Stimulated activated naive CD8-positive, alpha-beta T cell treated with anti-CD3 and anti-CD28 coated beads, Interleukin-15, Interleukin-2, amounts not matched to agents 100 ng/mL and 50 ng/mL, for 24 hours (primary cell): Measurements from ENCODE around the gene C9.
"Not testable (repeated sequence)": the region's sequence is repeated elsewhere in the genome, so short reads cannot be mapped to it uniquely, and the experiment has no call there.

ENCODE experiments used
- H3K27ac Mint-ChIP-seq: one replicate; pipeline ENCODE4 v1.8.0; 2021; ENCODE audit warnings: mild to moderate bottlenecking, mixed read lengths
- H3K27me3 Mint-ChIP-seq: one replicate; pipeline ENCODE4 v1.8.0; 2021; ENCODE audit warnings: mixed read lengths
- H3K36me3 Mint-ChIP-seq: one replicate; pipeline ENCODE4 v1.8.0; 2021; ENCODE audit warnings: low read depth, mixed read lengths
- H3K4me1 Mint-ChIP-seq: one replicate; pipeline ENCODE4 v1.8.0; 2021; ENCODE audit warnings: low read depth, mixed read lengths
- H3K4me3 Mint-ChIP-seq: one replicate; pipeline ENCODE4 v1.8.0; 2021; ENCODE audit warnings: mild to moderate bottlenecking, mixed read lengths
- H3K9me3 Mint-ChIP-seq: one replicate; pipeline ENCODE4 v1.8.0; 2021; ENCODE audit warnings: mixed read lengths

C9 gene

GRCh38 chr5:39360471-39361111 is 3.7 kb downstream of the C9 start:
- H3K9me3 Mint-ChIP-seq = no peaks in the 10 kb centered on the region
- no peak overlapping the region for H3K4me3 Mint-ChIP-seq
- H3K27ac Mint-ChIP-seq = no peak overlapping the region
- H3K4me1 Mint-ChIP-seq = no peaks in the 10 kb centered on the region
- no peaks in the 10 kb centered on the region for H3K36me3 Mint-ChIP-seq
- no peaks in the 10 kb centered on the region for H3K27me3 Mint-ChIP-seq

DNA sequence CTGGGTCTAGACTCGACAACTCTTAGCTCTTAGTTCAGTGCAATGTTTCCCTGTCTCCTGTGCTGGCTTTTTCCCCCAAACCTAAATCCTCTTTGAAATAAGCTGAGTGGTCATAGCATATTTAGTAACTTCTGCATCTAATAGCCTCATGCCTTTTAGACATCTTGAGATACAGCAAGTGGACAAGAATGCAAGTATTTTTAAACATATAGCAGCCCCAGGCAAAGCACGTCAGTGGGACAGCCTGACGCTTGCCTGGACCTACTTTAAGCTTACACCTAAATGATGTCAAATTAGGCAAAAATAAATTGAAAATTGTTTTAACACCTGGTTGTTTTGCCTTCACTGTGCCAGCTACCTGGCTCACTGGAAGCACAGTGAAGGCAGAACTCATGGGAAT is 8.0 kb downstream of the C9 start:
- peaks cover 14% of the 10 kb centered on the region for H3K9me3 Mint-ChIP-seq
- peaks cover 6% of the 10 kb centered on the region for H3K36me3 Mint-ChIP-seq
- H3K27ac Mint-ChIP-seq = no peak overlapping the region
- H3K4me1 Mint-ChIP-seq = peaks cover 5% of the 10 kb centered on the region
- peaks cover 6% of the 10 kb centered on the region for H3K27me3 Mint-ChIP-seq
- H3K4me3 Mint-ChIP-seq = no peak overlapping the region

DNA sequence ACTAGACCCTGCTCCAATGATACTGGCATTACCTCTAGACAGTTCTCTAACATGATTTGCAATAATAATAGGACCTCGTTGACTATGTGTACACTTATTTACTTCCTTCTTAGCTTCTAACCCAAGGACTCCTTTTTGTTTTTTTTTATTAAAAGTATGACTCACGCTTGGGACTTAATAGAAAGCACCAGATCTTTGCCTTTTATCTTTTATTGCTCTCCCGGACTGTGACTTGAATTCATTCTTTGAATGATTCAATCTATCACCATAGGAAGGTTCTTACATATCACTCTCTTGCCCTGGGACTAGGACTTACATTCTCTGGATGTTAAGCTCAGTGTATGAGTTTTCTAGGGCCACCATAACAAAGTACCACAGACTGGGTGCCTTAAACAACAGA is 9.0 kb downstream of the C9 start:
- Mint-ChIP-seq H3K27ac (no peak overlapping the region), H3K4me1 (peaks cover 5% of the 10 kb centered on the region), H3K27me3 (peaks cover 6% of the 10 kb centered on the region), H3K9me3 (peaks cover 14% of the 10 kb centered on the region), H3K4me3 (no peak overlapping the region), H3K36me3 (peaks cover 6% of the 10 kb centered on the region)

GRCh38 chr5:39353717-39354399 is 10.4 kb downstream of the C9 start:
- H3K9me3 Mint-ChIP-seq = peaks cover 23% of the 10 kb centered on the region

GRCh38 chr5:39352951-39353350 is 11.3 kb downstream of the C9 start:
- Mint-ChIP-seq H3K4me3 (no peak overlapping the region), H3K4me1 (peaks cover 5% of the 10 kb centered on the region), H3K27ac (no peak overlapping the region), H3K36me3 (peaks cover 6% of the 10 kb centered on the region), H3K9me3 (peaks cover 23% of the 10 kb centered on the region), H3K27me3 (peaks cover 6% of the 10 kb centered on the region)

More at GRCh38 chr5:39353717-39354399, 10.4 kb downstream of the C9 start:
- H3K4me1 Mint-ChIP-seq = peaks cover 5% of the 10 kb centered on the region
- H3K4me3 Mint-ChIP-seq = no peak overlapping the region
- no peak overlapping the region for H3K27ac Mint-ChIP-seq
- H3K36me3 Mint-ChIP-seq = peaks cover 6% of the 10 kb centered on the region
- H3K27me3 Mint-ChIP-seq = peaks cover 6% of the 10 kb centered on the region

- Mint-ChIP-seq H3K27me3 (peaks cover 9% of the 10 kb centered on the region), H3K4me3 (no peak overlapping the region), H3K36me3 (peaks cover 6% of the 10 kb centered on the region), H3K4me1 (peaks cover 5% of the 10 kb centered on the region), H3K9me3 (peaks cover 23% of the 10 kb centered on the region), H3K27ac (no peak overlapping the region)
Measured at GRCh38 chr5:39352170-39352569, 12.1 kb downstream of the C9 start.

DNA sequence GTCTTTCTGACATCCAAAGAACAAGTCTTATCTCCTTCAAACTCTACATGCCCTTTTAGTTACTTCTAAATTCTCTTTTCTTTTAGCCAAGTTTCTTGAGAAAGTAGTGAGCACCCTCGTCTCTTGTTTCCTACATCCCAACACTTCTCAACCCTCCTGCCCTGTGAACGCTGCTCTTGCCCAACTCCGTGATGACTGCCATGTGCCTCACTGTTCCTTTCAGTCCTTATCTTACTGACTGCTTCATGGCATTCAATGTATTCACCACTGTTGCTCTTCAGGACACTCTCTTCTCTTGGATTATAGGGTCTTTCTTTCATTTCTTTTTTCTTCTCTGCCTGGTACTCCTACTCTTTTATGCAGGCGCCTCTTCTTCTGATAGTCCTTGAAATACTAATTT is 14.8 kb downstream of the C9 start:
- Mint-ChIP-seq H3K4me1 (peaks cover 5% of the 10 kb centered on the region), H3K27me3 (peaks cover 24% of the 10 kb centered on the region), H3K36me3 (peaks cover 6% of the 10 kb centered on the region), H3K4me3 (no peak overlapping the region), H3K27ac (no peak overlapping the region), H3K9me3 (peaks cover 23% of the 10 kb centered on the region)

DNA sequence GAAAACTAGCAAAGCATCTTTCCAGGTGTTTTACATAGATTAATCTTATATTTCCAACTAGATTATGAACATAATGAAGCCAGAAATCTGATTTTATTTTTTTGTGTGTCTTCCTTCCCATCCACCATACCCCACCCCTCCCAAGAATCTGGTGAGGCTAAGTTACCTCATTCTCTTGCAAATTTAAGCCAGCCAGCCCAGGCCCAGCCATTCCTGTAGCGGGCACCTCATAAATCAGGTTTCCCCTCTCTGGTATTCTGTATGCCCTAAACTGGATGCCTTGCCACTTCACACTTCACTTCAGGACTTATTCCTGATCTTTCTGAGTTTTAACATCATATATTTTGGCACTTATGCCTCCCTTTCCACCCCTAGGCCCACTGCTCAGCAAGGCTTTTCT is 21.8 kb downstream of the C9 start:
- H3K27ac Mint-ChIP-seq = no peak overlapping the region
- peaks cover 27% of the 10 kb centered on the region for H3K27me3 Mint-ChIP-seq
- peaks cover 4% of the 10 kb centered on the region for H3K4me1 Mint-ChIP-seq
- no peaks in the 10 kb centered on the region for H3K36me3 Mint-ChIP-seq
- no peaks in the 10 kb centered on the region for H3K9me3 Mint-ChIP-seq
- no peak overlapping the region for H3K4me3 Mint-ChIP-seq

GRCh38 chr5:39341896-39342295 is 22.4 kb downstream of the C9 start:
- Mint-ChIP-seq H3K4me3 (no peak overlapping the region), H3K9me3 (no peaks in the 10 kb centered on the region), H3K36me3 (no peaks in the 10 kb centered on the region), H3K4me1 (peaks cover 4% of the 10 kb centered on the region), H3K27me3 (peaks cover 23% of the 10 kb centered on the region), H3K27ac (no peak overlapping the region)

DNA sequence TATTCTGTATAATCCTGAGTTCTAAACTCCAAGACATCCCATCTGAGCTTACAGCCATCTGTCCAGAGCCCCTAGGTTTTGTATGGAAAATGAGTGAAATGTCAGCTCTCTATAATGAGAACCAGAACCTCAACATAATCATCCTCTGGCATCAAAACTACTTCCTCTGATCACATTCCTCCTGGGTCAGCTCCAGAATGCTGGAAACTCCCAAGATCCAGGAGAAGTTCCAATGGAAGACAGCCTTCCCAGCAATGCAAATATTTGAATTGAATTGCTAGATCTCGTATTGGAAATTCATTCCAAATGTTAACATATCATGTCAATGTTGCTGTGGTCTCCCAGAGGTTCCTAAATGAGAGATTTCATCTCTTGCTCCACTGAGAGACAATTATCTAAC is 23.8 kb downstream of the C9 start:
- peaks cover 4% of the 10 kb centered on the region for H3K4me1 Mint-ChIP-seq
- H3K27ac Mint-ChIP-seq = no peak overlapping the region
- H3K4me3 Mint-ChIP-seq = no peak overlapping the region
- H3K36me3 Mint-ChIP-seq = no peaks in the 10 kb centered on the region
- H3K9me3 Mint-ChIP-seq = no peaks in the 10 kb centered on the region
- H3K27me3 Mint-ChIP-seq = peaks cover 20% of the 10 kb centered on the region

- no peak overlapping the region for H3K4me3 Mint-ChIP-seq
- no peaks in the 10 kb centered on the region for H3K36me3 Mint-ChIP-seq
- peaks cover 8% of the 10 kb centered on the region for H3K27me3 Mint-ChIP-seq
- H3K4me1 Mint-ChIP-seq = peaks cover 4% of the 10 kb centered on the region
- no peak overlapping the region for H3K27ac Mint-ChIP-seq
- no peaks in the 10 kb centered on the region for H3K9me3 Mint-ChIP-seq
Measured at GRCh38 chr5:39337252-39337915, 26.9 kb downstream of the C9 start.

DNA sequence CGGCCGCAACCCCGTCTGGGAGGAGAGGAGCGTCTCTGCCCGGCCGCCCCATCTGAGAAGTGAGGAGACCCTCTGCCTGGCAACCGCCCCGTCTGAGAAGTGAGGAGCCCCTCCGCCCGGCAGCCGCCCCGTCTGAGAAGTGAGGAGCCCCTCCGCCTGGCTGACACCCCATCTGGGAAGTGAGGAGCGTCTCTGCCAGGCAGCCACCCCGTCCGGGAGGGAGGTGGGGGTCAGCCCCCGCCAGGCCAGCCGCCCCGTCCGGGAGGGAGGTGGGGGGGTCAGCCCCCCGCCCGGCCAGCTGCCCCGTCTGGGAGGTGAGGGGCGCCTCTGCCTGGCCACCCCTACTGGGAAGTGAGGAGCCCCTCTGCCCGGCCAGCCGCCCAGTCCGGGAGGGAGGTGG is 30.0 kb downstream of the C9 start:
- not testable (repeated sequence) for H3K4me1 Mint-ChIP-seq

GRCh38 chr5:39333104-39333503 is 31.2 kb downstream of the C9 start:
- Mint-ChIP-seq H3K36me3 (no peaks in the 10 kb centered on the region), H3K27me3 (peaks cover 6% of the 10 kb centered on the region), H3K4me3 (no peak overlapping the region), H3K9me3 (no peaks in the 10 kb centered on the region), H3K27ac (no peak overlapping the region), H3K4me1 (peaks cover 4% of the 10 kb centered on the region)

More for the DNA sequence above, 30.0 kb downstream of the C9 start:
- not testable (repeated sequence) for H3K36me3 Mint-ChIP-seq, H3K4me3 Mint-ChIP-seq, H3K27me3 Mint-ChIP-seq, H3K9me3 Mint-ChIP-seq, H3K27ac Mint-ChIP-seq

GRCh38 chr5:39331861-39332381 is 32.4 kb downstream of the C9 start:
- Mint-ChIP-seq H3K36me3 (no peaks in the 10 kb centered on the region), H3K9me3 (no peaks in the 10 kb centered on the region), H3K4me1 (no peaks in the 10 kb centered on the region), H3K4me3 (no peak overlapping the region), H3K27ac (no peak overlapping the region), H3K27me3 (peaks cover 6% of the 10 kb centered on the region)

DNA sequence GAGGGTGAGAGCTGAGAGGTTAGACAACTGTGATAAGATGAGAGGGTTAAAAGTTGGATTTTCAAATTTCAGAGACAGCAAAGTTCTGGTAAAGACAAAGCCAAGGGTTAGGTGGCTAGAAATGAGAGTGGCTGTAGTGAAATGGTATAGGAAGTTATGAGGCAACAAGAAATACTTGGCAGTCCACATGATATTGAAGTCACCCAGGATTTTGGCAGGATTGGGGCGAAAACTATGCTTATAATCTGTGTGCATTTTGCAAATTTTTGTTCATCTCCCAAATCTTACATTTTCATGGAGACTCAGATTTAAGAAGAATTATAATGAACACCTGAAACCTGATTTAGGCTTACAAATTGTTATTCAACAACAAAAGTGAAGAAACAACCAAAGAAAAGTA is 35.6 kb downstream of the C9 start:
- no peaks in the 10 kb centered on the region for H3K36me3 Mint-ChIP-seq
- H3K9me3 Mint-ChIP-seq = no peaks in the 10 kb centered on the region
- H3K27ac Mint-ChIP-seq = no peak overlapping the region
- H3K27me3 Mint-ChIP-seq = peaks cover 11% of the 10 kb centered on the region
- no peak overlapping the region for H3K4me3 Mint-ChIP-seq
- no peaks in the 10 kb centered on the region for H3K4me1 Mint-ChIP-seq
